CD4-positive, alpha-beta T cell treated with Interferon gamma for 1 hour (primary cell): ENCODE measurements around the gene PDX1.

Source experiments
- DNase-seq: peaks from one replicate; pipeline ENCODE4 v3.0.0-alpha.2; 2020

PDX1 gene

GRCh38 chr13:27971776-27972477, 52.1 kb downstream of the PDX1 start:
- DNase-seq, result no peak

GRCh38 chr13:27972478-27972820, 52.6 kb downstream of the PDX1 start:
- no peak for DNase-seq

GRCh38 chr13:27973291-27973690, 53.5 kb downstream of the PDX1 start:
- DNase-seq, result no peak

GRCh38 chr13:27973961-27974662, 54.3 kb downstream of the PDX1 start:
- DNase-seq, result no peak
